Thyroid gland (tissue), 4 donors: Measurements from ENCODE around the gene MRPL43.

Source experiments
- POLR2A ChIP-seq, 2 donors: fragments of 450-650 bp; IDR thresholded peaks; one replicate each; pipeline ENCODE4 v1.6.1; 2017; ENCODE audit warnings: antibody characterized with exemption in 2 of 2, mild to moderate bottlenecking in 2 of 2, moderate library complexity in 1 of 2
- TF ChIP-seq, protein P1 (sequence below), 6 experiments: fragments of 200-600 bp in 3 of 6; fragments of 450-650 bp in 3 of 6; sonication (generic) in 3 of 6; IDR thresholded peaks; one replicate each; pipeline ENCODE4 v1.5.1; 2016 to 2019; ENCODE audit warnings: antibody characterized with exemption in 6 of 6, mild to moderate bottlenecking in 2 of 6, inconsistent platforms in 1 of 6, moderate library complexity in 1 of 6

DNA sequence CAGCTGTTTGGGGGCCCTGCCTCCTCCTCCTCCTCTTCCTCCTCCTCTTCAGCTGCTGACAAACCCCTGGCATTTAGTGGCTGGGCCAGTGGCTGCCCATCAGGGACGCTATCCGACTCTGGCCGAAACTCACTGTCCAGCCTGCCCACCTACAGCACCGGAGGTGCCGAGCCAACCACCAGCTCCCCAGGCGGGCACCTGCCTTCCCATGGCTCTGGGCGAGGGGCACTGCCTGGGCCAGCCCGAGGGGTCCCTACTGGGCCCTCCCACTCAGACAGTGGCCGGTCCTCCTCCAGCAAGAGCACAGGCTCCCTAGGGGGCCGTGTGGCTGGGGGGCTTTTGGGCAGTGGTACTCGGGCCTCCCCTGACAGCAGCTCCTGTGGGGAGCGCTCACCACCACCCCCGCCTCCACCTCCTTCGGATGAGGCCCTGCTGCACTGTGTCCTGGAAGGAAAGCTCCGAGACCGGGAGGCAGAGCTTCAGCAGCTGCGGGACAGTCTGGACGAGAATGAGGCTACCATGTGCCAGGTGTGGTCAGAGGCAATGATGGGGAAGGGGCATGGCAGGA lies 16.4 kb upstream of the MRPL43 start:
- TF ChIP-seq, protein P1, sequence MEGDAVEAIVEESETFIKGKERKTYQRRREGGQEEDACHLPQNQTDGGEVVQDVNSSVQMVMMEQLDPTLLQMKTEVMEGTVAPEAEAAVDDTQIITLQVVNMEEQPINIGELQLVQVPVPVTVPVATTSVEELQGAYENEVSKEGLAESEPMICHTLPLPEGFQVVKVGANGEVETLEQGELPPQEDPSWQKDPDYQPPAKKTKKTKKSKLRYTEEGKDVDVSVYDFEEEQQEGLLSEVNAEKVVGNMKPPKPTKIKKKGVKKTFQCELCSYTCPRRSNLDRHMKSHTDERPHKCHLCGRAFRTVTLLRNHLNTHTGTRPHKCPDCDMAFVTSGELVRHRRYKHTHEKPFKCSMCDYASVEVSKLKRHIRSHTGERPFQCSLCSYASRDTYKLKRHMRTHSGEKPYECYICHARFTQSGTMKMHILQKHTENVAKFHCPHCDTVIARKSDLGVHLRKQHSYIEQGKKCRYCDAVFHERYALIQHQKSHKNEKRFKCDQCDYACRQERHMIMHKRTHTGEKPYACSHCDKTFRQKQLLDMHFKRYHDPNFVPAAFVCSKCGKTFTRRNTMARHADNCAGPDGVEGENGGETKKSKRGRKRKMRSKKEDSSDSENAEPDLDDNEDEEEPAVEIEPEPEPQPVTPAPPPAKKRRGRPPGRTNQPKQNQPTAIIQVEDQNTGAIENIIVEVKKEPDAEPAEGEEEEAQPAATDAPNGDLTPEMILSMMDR (IDR thresholded peaks at IDR 0.05): no peak
- TF ChIP-seq POLR2A (IDR thresholded peaks at IDR 0.05): no peak
